HepG2 (cell line): ENCODE results near the gene HINFP. TPM values are rescaled to one million over a fixed set of nuclear protein-coding genes. Genes with fewer than 3 reads are reported as not detected.
A peak's percentile ranks its signal among the peaks of the same experiment; 100 is the strongest.

Experiments used
- CHD4 ChIP-seq: fragments of 200-600 bp; sonication (generic); IDR thresholded peaks from 2 replicates; pipeline ENCODE4 v1.7.0; 2017; ENCODE audit warnings: mild to moderate bottlenecking, low read length, borderline replicate concordance
- ESRRA ChIP-seq: sonication (generic); formaldehyde crosslinking; IDR thresholded peaks from 2 replicates; pipeline ENCODE4 v1.5.1; 2020; ENCODE audit warnings: mild to moderate bottlenecking, low read depth, missing genetic modification reagents
- KDM1A ChIP-seq: IDR thresholded peaks from 2 replicates; pipeline ENCODE4 v1.6.1; 2016; ENCODE audit warnings: missing compliant biosample characterization
- KDM4B ChIP-seq: sonication (generic); formaldehyde crosslinking; IDR thresholded peaks from 2 replicates; pipeline ENCODE4 v1.4.0; 2020; ENCODE audit warnings: missing genetic modification reagents
- MBNL3 ChIP-seq: fragments of 250-450 bp; sonication (Bioruptor Pico); conservative IDR thresholded peaks from 2 replicates; pipeline ENCODE4 v1.8.0; 2022; ENCODE audit warnings: mild to moderate bottlenecking, inconsistent platforms
- MXD1 ChIP-seq: sonication (generic); formaldehyde crosslinking; IDR thresholded peaks from 2 replicates; pipeline ENCODE4 v1.4.0; 2020; ENCODE audit warnings: mild to moderate bottlenecking, missing genetic modification reagents
- RARA ChIP-seq: IDR thresholded peaks from 2 replicates; pipeline ENCODE4 v1.6.1; 2016; ENCODE audit warnings: missing genetic modification reagents, missing compliant biosample characterization
- RXRA ChIP-seq: sonication (generic); formaldehyde crosslinking; IDR thresholded peaks from 2 replicates; pipeline ENCODE4 v1.5.1; 2020; ENCODE audit warnings: missing genetic modification reagents
- SYNCRIP ChIP-seq: fragments of 200-400 bp; formaldehyde crosslinking; IDR thresholded peaks from 2 replicates; pipeline ENCODE4 v1.6.1; 2018; ENCODE audit warnings: mild to moderate bottlenecking, low read depth, low read length; ENCODE audit not compliant: insufficient read depth
- ZBTB33 ChIP-seq: sonication (generic); formaldehyde crosslinking; IDR thresholded peaks from 2 replicates; pipeline ENCODE4 v1.4.0; 2020; ENCODE audit warnings: missing genetic modification reagents
- ZBTB49 ChIP-seq: sonication (generic); formaldehyde crosslinking; IDR thresholded peaks from 2 replicates; pipeline ENCODE4 v1.4.0; 2020; ENCODE audit warnings: missing genetic modification reagents, borderline replicate concordance
- ZNF296 ChIP-seq: sonication (generic); formaldehyde crosslinking; conservative IDR thresholded peaks from 2 replicates; pipeline ENCODE4 v1.5.0; 2020; ENCODE audit warnings: mild to moderate bottlenecking, missing genetic modification reagents
- ZNF496 ChIP-seq: sonication (generic); formaldehyde crosslinking; IDR thresholded peaks from 2 replicates; pipeline ENCODE4 v1.8.1; 2023; ENCODE audit warnings: mild to moderate bottlenecking, moderate library complexity, missing genetic modification reagents; ENCODE audit not compliant: insufficient replicate concordance
- ZNF580 ChIP-seq: IDR thresholded peaks from 2 replicates; pipeline ENCODE4 v1.6.1; 2016; ENCODE audit warnings: low read depth, borderline replicate concordance
- ZNF607 ChIP-seq: sonication (generic); formaldehyde crosslinking; IDR thresholded peaks from 2 replicates; pipeline ENCODE4 v1.5.1; 2020; ENCODE audit warnings: missing genetic modification reagents, mild to moderate bottlenecking, borderline replicate concordance
- ZNF841 ChIP-seq: sonication (generic); formaldehyde crosslinking; IDR thresholded peaks from 2 replicates; pipeline ENCODE4 v1.8.1; 2023; ENCODE audit warnings: missing genetic modification reagents, borderline replicate concordance
- polyA plus RNA-seq, 8 experiments: library from polyadenylated mRNA; depleted of rRNA in 3 of 8; stranded (reverse) in 7 of 8; unstranded in 1 of 8; fragments of >200 nt; fragmentation: Illumina TruSeq in 4 of 8; extraction: Trizol in 4 of 8; gene quantifications; 2 replicates each; pipeline versions ENCODE4 v1.2.1 to v1.2.3, GENCODE V29; 2011 to 2016; ENCODE audit warnings: low read depth in 4 of 8, missing spikeins in 1 of 8, mixed read lengths in 1 of 8; ENCODE audit not compliant: insufficient read depth in 1 of 8
- total RNA-seq, 5 experiments: library from RNA; depleted of rRNA; stranded (reverse); fragments of >200 nt; fragmentation: Illumina TruSeq; extraction: Trizol; gene quantifications; 2 replicates each; pipeline ENCODE4 v1.2.3, GENCODE V29; 2016; ENCODE audit warnings: low read depth in 1 of 5
- TF ChIP-seq, protein P1 (sequence below): sonication (generic); formaldehyde crosslinking; IDR thresholded peaks from 2 replicates; pipeline ENCODE4 v1.8.0; 2022; ENCODE audit warnings: low read depth, missing genetic modification reagents
- TF ChIP-seq, protein P2 (sequence below): IDR thresholded peaks from 2 replicates; pipeline ENCODE4 v1.6.1; 2012; ENCODE audit warnings: low read length, improper control_type of control experiment

Gene HINFP
- total and polyA plus RNA-seq, 2 of the 13 experiments (the other 11 are each of a cell fraction or from before 2014, with no cell fraction given), result 15.1 to 21.4 TPM

DNA sequence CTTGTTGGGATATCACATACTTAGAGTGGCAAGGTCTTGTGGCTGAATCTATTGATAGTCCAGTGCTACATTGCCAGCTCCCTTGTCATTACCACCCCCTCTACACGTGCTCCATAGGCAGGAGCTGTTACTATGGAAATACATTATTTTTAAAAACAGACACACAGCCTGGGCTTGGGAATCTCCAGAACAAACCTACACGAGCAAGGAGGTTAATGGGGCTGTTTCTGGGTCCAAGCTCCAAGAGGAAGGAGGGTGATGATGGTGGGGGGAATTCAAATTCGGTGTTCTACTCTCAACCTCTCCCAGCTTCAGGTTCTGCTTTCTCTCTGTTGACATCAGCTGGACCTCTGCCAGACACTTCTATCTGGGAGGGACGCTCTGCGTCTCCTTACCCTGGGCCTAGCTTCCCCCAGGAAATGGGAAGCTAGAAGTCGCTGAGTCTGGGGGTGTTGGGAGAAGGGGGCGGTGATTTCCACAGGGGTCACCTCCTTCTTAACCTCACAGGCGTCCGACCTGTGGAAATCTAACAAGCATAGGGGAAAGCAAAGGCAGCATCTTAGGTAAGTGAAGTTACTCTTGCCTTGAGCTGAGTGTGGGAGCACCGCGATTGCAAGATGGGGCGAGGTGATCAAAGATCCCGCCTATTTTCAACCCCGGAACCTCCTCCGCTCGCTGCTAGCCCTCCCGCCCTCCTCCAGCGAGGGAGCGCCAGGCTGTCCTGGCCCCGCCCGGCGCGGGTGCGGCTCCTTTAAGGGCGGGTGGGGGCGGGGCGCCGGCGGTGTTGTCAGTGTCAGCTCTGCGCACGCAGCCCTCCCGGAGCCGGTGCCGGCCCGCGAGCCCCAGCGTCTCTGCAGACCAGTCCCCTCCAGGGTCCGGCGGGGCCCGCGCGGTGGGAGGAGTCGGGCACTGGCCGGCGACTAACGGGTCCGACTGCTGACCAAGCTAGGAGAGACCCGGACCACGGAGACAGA lies 14.5 kb upstream of the HINFP start, which contains the start of gene C2CD2L (continued):
- TF ChIP-seq, protein P1, sequence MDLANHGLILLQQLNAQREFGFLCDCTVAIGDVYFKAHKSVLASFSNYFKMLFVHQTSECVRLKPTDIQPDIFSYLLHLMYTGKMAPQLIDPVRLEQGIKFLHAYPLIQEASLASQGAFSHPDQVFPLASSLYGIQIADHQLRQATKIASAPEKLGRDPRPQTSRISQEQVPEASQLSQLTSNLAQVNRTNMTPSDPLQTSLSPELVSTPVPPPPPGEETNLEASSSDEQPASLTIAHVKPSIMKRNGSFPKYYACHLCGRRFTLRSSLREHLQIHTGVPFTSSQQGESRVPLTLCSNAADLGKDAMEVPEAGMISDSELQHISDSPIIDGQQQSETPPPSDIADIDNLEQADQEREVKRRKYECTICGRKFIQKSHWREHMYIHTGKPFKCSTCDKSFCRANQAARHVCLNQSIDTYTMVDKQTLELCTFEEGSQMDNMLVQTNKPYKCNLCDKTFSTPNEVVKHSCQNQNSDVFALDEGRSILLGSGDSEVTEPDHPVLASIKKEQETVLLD (CRISPR knock-in tag), result 0 out of 2 replicates have a peak, but pooled peaks have one; percentile 16
- TF ChIP-seq CHD4 (no peak; the same call in 1 of the 2 replicates), ZNF496 (CRISPR knock-in tag) (no peak), SYNCRIP (no peak), ZBTB49 (CRISPR knock-in tag) (no peak), KDM1A (CRISPR knock-in tag) (no peak), ZNF841 (CRISPR knock-in tag) (no peak), ESRRA (CRISPR knock-in tag) (no peak), MBNL3 (CRISPR knock-in tag) (no peak), ZNF607 (CRISPR knock-in tag) (no peak), ZNF296 (CRISPR knock-in tag) (no peak), MXD1 (CRISPR knock-in tag) (peak; percentile 67; the same call in 1 of the 2 replicates), RARA (CRISPR knock-in tag) (0 out of 2 replicates have a peak, but pooled peaks have one; percentile 5), KDM4B (CRISPR knock-in tag) (no peak), ZNF580 (CRISPR knock-in tag) (peak; percentile 16; the same call in 1 of the 2 replicates), ZBTB33 (CRISPR knock-in tag) (no peak), RXRA (CRISPR knock-in tag) (0 out of 2 replicates have a peak, but pooled peaks have one; percentile 24)
- TF ChIP-seq, protein P2, sequence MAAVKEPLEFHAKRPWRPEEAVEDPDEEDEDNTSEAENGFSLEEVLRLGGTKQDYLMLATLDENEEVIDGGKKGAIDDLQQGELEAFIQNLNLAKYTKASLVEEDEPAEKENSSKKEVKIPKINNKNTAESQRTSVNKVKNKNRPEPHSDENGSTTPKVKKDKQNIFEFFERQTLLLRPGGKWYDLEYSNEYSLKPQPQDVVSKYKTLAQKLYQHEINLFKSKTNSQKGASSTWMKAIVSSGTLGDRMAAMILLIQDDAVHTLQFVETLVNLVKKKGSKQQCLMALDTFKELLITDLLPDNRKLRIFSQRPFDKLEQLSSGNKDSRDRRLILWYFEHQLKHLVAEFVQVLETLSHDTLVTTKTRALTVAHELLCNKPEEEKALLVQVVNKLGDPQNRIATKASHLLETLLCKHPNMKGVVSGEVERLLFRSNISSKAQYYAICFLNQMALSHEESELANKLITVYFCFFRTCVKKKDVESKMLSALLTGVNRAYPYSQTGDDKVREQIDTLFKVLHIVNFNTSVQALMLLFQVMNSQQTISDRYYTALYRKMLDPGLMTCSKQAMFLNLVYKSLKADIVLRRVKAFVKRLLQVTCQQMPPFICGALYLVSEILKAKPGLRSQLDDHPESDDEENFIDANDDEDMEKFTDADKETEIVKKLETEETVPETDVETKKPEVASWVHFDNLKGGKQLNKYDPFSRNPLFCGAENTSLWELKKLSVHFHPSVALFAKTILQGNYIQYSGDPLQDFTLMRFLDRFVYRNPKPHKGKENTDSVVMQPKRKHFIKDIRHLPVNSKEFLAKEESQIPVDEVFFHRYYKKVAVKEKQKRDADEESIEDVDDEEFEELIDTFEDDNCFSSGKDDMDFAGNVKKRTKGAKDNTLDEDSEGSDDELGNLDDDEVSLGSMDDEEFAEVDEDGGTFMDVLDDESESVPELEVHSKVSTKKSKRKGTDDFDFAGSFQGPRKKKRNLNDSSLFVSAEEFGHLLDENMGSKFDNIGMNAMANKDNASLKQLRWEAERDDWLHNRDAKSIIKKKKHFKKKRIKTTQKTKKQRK, result no peak
